ENCODE measurements around the gene LRIG3. TPM values are rescaled to one million over a fixed set of nuclear protein-coding genes. Genes with fewer than 3 reads are reported as not detected.
A peak's percentile ranks its signal among the peaks of the same experiment; 100 is the strongest.

The LRIG3 gene
- total and polyA plus RNA-seq, 9 of the 15 experiments (the other 6 are each of a cell fraction or from before 2014, with no cell fraction given): 0.18 TPM; not detected in 8

DNA sequence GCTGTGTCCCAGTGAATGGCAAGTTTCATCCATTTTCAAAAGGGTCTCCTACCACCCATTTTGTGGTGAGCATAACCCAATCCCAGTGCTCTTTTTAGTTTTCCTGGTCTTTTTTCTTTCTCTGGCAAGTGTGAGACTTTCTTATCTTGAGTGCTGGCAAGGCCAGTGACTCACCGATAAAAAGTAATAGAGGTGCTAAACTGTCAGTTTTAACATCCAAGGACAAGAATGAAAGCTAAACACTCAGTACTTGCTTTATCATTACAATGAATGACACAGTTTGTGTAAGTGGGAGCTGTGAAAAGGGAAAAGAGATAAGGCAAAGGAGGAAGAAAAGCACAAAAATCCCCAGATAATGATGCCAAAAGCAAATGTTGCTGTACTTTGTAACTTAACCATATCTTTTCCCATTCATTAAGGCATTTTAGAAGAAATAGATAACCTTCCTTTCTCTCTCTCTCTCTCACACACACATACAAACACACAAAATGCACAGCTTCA lies 4.9 kb upstream of the LRIG3 start:
- no peak overlapping the region for H3K4me3 ChIP-seq
- no TSS peak for BruUV-seq (replicated peaks)
- H3K27me3 ChIP-seq (ENCODE audit: control insufficient read depth in 2 of 2, insufficient read depth in 2 of 2, low read length in 2 of 2): no peaks in the 10 kb centered on the region
- peaks cover 0 to 4% of the 10 kb centered on the region in 2 experiments; a peak in 1 of 5 replicates for H3K4me1 ChIP-seq (replicated peaks in 1 of 2; ENCODE audit: control insufficient read depth in 2 of 2, insufficient read depth in 2 of 2, low read length in 2 of 2)
- H2AFZ ChIP-seq (ENCODE audit: low read depth, low read length): no peak overlapping the region
- H3K36me3 ChIP-seq (ENCODE audit: control insufficient read depth, insufficient read depth, low read length): no peaks in the 10 kb centered on the region
- H3K79me2 ChIP-seq (ENCODE audit: control insufficient read depth, insufficient read depth, low read length): no peaks in the 10 kb centered on the region
- H4K20me1 ChIP-seq (replicated peaks; ENCODE audit: control insufficient read depth, insufficient read depth, low read length): no peaks in the 10 kb centered on the region
- intact Hi-C loops (cut with micrococcal nuclease) (no loop called here), in situ Hi-C loops (cut with MboI) (no loop called here)
- no peak overlapping the region for H3K27ac ChIP-seq (ENCODE audit: extremely low read depth, low read depth, low read length)
- H3K4me2 ChIP-seq (ENCODE audit: insufficient read depth, low read length): no peak overlapping the region
- ChIA-PET POLR2A (no interaction called here), CTCF (ENCODE audit: low intra/inter-chr PET ratio) (no interaction called here)
- WGBS (ENCODE audit: insufficient coverage, low coverage, missing lambda C conversion rate): 0% methylated on average over 1 of the region's 1 CpG
- no peak overlapping the region for H3K9ac ChIP-seq (ENCODE audit: insufficient read depth in 1 of 2, low read depth in 2 of 2, low read length in 2 of 2)
- H3K9me3 ChIP-seq (replicated peaks; ENCODE audit: control insufficient read depth, insufficient read depth, low read depth, low read length): no peaks in the 10 kb centered on the region
- H3K9me1 ChIP-seq (ENCODE audit: control insufficient read depth, insufficient read depth, low read length): no peaks in the 10 kb centered on the region
- DNase-seq (ENCODE audit: extremely low read depth in 1 of 4, low spot score in 3 of 4) (no peak), FAIRE-seq (no peak), ATAC-seq (no peak)
- TF ChIP-seq JUND (IDR thresholded peaks at IDR 0.05; ENCODE audit: borderline replicate concordance, low read depth, low read length) (no peak), JUND (tag; IDR thresholded peaks at IDR 0.05; ENCODE audit: borderline replicate concordance, low read depth, low read length) (peak; percentile 19; the same call in 1 of the 3 replicates), CBFA2T3 (IDR thresholded peaks at IDR 0.05) (peak; percentile 35; the same call in 1 of the 2 replicates), ZNF354B (CRISPR knock-in tag; IDR thresholded peaks at IDR 0.05) (no peak), HEY1 (CRISPR knock-in tag; IDR thresholded peaks at IDR 0.05; ENCODE audit: borderline replicate concordance) (no peak), POLR2G (IDR thresholded peaks at IDR 0.05; ENCODE audit: low read depth, low read length) (no peak), SNRNP70 (optimal IDR thresholded peaks at IDR 0.05; ENCODE audit: low read depth, low read length) (no peak), MED1 (CRISPR knock-in tag; IDR thresholded peaks at IDR 0.05; ENCODE audit: borderline replicate concordance) (no peak), CC2D1A (IDR thresholded peaks at IDR 0.05) (no peak), RUNX1 (IDR thresholded peaks at IDR 0.05; ENCODE audit: low read depth) (no peak), NFXL1 (CRISPR knock-in tag; IDR thresholded peaks at IDR 0.05) (no peak), ZNF184 (CRISPR knock-in tag; IDR thresholded peaks at IDR 0.05) (no peak), HCFC1 (IDR thresholded peaks at IDR 0.05; ENCODE audit: low read depth, low read length) (no peak), ZSCAN32 (CRISPR knock-in tag; IDR thresholded peaks at IDR 0.05) (no peak), ZNF239 (CRISPR knock-in tag; IDR thresholded peaks at IDR 0.05) (no peak)
- TF ChIP-seq, protein P1, sequence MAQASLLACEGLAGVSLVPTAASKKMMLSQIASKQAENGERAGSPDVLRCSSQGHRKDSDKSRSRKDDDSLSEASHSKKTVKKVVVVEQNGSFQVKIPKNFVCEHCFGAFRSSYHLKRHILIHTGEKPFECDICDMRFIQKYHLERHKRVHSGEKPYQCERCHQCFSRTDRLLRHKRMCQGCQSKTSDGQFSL (CRISPR knock-in tag; IDR thresholded peaks at IDR 0.05): no peak
- TF ChIP-seq, protein P1 (tag; IDR thresholded peaks at IDR 0.05): no peak

Measured in K562 (cell line).